Germinal center (tissue), 1 donor: Measurements from ENCODE around the gene TAF7L.

Experiments
- DNase-seq: peaks from one replicate; pipeline ENCODE4 v3.0.0; 2012; ENCODE audit warnings: mixed read lengths, low spot score

Gene TAF7L

GRCh38 chrX:101223226-101223625 lies 67.9 kb downstream of the TAF7L start:
- DNase-seq = no peak

- DNase-seq = no peak
These were observed 70.4 kb downstream of the TAF7L start for GRCh38 chrX:101220662-101221260.

GRCh38 chrX:101219864-101220346 lies 71.2 kb downstream of the TAF7L start:
- no peak for DNase-seq

- no peak for DNase-seq
These were observed 71.8 kb downstream of the TAF7L start, which contains the start of gene DRP2 for GRCh38 chrX:101219116-101219863. TSS of gene DRP2 (plus strand) at chrX:101219786. CDS start at chrX:101231648, 11,862 bp downstream.
